Measurements from ENCODE around the gene FCSK.
"Not testable (repeated sequence)": the region's sequence is repeated elsewhere in the genome, so short reads cannot be mapped to it uniquely, and the experiment has no call there.

Gene FCSK
- 21.9 to 42.1 reads per million in 2 experiments for total RNA-seq

DNA sequence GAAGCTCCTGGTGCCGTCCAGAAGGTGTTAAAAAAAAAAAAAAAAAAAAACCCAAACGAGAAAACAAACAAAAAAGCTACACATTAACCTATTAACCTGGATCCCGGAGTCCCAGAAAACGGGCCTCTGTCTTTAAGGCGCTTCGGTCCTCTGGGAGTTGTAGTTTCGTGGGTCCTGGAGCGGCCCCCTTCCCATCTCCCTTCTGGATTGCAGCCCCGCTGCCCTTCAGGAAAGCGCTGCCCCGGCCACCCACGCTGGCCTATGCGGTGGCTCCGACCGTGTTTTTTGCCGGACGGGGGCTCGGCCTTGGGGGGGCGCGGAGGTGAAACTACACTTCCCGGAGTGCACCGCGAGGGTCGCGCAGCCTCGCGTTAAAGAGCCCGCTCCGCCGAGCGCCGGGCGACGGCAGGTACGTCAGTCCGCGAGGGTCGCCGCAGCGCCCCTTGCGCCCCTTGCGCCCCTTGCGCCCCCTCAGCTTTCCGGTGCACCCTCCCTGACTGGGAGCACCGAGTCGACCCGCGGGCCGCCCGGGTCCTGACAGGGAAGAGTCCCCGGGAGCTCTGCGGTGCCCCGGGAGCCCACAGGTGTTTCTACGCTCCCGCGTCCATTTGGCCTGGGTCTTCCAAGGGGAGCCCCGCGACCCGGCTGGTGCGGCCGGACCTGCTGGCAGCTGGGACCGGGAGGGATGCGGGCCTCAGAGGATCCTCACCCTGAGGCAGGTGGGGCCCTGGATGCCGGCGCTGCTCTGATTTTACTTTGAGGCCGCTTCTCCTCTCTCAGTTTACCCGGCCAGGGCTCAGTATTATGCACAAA is at the start of gene FCSK:
TSS of gene FCSK (plus strand) at position 374 of the 813 bp plus-strand sequence. CDS start 8,596 bp downstream, outside the sequence.
- peak; percentile 36 for DNase-seq (ENCODE audit: low read depth)

DNA sequence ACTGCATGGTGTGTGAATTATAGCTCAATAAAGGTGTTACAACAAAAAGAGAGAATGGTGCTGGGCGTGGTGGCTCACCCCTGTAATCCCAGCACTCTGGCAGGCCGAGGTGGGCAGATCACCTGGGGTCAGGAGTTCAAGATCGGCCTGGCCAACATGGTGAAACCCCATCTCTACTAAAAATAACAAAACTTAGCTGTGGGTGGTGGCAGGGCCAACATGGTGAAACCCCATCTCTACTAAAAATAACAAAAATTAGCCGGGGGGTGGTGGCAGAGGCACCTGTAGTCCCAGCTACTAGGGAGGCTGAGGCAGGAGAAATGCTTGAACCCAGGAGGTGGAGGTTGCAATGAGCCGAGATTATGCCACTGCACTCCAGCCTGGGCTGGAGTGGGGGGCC is 48.3 kb upstream of the FCSK start:
- DNase-seq (ENCODE audit: low read depth): not testable (repeated sequence)

DNA sequence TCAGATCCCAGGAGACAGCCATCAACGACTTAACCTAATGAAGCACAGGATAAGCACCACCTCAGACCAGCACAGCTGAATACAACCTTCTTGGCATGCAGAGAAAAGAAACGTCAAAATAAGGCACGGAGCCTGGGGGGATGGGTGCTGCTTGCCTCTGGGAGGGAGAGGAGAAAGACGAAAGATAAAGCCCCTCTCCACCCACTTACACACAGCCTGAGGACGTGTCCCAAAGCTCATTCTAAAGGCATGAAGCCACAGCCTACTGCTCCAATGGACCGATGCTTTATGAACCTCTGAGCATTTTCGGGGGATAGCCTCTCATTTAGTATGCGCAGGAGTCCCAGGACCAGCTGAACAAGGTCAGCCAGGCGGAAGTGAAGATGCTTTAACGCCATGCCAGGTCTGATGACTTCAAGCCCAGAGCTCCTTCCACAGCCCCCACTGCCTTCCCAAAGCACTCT is 46.6 kb upstream of the FCSK start:
- DNase-seq (ENCODE audit: low read depth): no peak

DNA sequence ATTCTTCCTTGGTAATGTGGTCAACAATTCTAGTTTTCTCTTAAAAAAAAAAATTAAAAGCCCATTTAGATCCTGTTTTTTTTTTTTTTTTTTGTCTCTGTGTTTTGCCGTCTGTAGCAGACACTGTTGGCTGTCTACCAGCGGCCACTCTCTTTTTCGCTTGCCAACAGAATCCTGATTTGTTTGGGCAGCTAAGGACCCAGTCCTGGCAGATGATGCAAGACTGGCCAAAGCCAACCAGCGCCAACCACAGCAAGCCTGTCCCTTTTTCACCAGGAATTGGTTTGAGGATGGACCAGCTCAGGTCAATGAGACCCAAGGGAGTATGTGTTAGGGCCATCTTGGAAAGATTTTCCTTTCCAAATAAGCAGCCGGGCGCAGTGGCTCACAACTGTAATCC is 43.7 kb upstream of the FCSK start:
- DNase-seq (ENCODE audit: low read depth): no peak

DNA sequence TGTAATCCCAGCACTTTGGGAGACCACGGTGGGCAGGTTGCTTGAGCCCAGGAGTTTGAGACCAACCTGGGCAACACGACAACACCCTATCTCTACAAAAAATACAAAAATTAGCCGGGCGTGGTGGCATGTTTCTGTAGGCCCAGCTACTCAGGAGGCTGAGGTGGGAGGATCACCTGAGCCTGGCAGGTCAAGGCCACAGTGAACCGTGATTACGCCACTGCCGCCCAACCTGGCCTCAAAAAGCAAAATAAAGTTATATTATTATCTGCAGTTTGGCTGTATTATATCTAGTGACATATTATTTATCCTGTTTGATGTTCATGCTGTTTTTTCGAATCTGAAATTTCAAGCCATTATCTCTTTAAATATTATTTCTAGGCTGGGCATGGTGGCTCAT is 42.0 kb upstream of the FCSK start:
- no peak for DNase-seq (ENCODE audit: low read depth)

DNA sequence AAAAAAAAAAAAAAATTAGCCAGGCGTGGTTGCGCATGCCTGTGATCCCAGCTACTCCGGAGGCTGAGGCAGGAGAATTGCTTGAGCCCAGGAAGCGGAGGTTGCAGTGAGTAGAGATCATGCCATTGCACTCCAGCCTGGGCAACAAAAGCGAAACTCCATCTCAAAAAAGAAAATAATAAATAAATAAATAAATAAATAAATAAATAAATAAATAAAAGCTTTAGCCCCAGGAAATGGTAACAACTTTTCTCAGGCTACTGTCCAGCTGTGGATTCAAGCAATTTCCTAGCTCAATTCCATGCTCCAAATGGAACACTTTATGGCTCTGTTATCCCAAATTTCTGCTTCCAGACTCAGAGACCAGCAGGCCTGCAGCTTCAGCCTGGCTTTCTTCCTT is 40.8 kb upstream of the FCSK start:
- DNase-seq (ENCODE audit: low read depth): not testable (repeated sequence)

DNA sequence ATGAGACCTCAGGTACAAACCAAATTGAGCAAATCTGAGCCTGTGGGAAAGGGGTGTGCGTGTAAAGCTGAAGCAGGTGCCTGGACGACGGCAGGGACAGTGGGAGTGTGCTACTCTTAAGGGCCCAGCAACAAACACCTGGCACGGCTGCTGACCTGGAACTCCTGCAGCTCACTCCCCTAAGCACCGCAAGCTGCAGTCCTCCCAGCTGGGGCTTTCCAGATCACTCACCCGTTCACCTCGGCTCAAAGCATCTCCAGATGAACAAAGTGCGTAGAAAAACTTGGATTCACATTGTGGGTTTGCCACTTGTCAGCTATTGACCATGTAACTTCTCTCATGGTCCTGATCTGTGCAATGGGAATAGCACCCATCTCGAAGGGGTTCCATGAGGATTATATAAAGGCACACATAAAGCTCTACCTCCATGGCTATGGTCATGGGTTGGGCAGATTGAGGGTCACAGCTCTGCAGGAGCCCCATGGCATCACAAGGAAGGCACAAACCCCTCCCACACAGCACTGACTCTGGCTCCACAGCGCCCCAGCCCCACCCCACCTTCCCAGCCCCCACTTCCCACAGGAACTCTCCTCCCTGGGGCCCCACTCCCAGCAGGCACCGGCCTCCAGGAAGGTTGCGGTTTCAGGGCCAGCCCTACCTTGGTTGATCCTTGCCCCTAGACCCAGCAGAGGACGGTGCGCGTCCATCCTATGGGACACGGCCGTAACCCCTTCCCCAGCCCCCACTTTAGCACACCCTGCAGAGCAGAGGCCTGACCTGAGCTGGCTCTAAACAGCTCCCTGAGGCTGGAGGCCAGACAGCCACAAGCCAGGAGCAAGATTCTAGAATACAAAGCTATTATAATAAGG is 37.4 kb upstream of the FCSK start:
- no peak for DNase-seq (ENCODE audit: low read depth)

DNA sequence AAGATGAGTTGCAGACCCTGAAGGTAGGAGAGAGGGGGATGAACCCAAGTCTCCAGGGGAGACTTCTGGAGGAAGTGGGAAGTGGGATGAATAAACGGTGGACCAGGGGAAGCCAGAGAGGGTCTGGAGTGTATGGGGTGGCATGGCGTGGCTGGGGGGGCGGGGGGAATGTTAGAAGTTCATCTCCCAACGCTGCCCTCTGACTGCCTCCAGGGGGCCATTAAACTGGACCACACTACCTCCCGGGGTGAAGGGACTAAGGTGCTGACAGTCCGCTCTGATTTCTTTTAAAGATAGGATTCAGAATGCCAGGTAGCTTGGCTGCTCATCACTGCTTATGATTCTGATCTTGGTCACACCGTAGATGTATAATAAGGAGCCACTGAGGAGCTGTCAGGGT is 36.7 kb upstream of the FCSK start:
- DNase-seq (ENCODE audit: low read depth): no peak

DNA sequence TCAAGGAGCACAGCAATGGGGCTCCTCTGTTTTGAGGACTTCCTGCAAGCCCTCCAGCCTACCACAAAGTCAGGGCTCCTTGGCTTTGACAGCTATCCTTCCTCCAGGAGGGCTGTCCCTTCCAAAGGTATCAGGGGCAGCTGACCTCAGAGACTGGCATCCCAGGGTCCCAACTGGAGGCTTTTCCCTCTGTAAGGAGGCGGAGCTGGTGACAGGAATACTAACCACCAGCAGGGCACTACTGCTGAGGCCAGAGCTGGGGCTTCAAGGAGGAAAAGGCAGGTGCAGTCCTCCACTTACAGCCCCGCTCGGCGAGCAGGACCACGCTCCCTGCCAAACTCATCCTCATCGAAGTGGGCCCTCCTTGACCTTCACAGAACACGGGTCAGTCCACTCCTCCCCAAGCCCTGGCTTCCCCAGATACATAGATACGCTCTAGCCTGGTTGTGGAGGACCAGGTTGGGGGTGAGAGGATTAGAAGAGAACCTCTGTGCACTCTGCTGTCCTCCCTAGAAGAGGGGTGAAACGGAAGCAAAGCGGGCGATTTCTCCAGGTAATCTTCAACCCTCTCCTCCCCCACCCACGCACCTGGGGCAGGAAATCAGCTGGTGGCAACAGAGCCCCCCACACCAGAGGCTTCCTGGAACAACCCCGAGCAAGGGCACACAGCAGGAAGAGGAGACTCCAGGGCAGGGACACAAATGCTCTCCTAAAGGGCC is 36.0 kb upstream of the FCSK start:
- no peak for DNase-seq (ENCODE audit: low read depth)

DNA sequence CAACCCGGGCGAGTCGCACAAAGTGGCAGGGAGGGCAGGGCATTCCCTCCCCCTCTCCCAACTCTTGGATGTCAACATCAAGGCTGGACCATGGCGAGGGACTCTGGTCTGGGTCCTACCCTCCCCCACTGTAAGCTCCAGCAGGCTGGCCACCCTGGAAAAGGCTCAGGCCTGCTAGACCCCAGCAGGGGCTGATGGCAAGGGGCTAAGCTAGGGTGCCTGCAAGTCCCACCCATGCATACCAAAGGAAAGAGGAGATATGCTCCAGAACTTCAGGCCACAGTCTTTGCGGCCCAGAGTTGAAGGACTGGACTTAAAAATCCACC is 35.4 kb upstream of the FCSK start:
- DNase-seq (ENCODE audit: low read depth): no peak

DNA sequence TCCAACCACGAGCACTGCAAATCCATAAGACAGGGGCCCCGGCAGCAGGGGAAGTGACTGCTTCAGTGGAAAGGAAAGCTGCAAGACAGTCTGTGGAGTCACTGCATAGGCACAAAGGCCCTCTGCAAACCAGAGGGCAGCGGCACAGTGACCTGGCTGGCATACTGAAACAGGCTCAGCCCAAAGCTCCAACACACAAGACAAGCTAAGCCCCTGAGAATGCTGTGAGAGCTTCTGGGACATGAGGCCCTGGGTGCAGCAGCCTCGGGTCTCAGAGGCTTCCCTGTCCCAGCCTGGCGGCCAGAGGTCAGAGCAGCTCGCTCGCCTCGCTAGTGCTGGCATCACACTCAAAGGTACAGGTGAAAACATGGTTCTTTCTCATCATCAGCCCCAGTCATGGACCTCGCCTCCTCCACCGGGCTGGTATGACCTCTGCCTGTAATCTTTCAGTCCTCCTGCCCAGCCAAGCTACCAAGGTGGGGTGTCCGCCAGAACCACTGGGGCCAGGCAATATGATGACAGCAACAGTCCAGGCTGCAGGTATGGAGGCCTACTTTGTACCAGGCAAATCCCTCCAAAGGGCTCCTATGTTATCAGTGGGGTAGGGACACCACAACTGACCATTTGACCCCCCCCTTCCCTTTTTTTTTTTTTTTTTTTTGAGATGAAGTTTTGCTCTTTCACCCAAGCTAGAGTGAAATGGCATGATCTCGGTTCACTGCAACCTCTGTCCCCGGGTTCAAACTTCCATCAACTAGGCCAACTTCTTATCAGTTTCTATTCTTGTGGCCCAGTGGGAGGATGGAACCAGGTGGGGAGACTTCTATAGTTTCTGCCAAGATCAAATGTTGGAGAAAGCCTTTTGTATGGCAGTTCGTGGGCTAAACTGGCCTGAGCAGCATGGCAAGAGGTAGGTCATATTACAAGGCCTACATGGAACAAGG is 34.7 kb upstream of the FCSK start:
- no peak for DNase-seq (ENCODE audit: low read depth)

DNA sequence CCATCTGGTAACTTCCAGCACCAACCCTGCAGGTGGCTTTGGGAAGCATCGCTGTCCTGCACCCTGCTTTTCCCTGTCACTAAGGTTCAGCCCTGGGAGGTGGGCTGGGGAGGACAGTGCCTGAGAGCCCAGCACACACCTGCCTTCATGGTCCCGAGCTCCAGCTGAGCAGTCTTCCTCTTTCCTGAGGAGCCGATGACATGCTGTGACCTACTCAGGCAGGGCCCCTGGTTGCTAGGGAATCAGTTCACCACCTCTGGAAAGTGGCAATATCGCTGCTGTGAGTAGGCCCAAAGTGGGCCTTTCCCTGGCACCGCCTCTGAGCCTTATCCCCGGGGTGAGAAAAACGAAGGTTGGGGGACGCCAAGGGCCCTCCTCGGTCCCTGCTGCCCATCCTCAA is 33.4 kb upstream of the FCSK start:
- no peak for DNase-seq (ENCODE audit: low read depth)

DNA sequence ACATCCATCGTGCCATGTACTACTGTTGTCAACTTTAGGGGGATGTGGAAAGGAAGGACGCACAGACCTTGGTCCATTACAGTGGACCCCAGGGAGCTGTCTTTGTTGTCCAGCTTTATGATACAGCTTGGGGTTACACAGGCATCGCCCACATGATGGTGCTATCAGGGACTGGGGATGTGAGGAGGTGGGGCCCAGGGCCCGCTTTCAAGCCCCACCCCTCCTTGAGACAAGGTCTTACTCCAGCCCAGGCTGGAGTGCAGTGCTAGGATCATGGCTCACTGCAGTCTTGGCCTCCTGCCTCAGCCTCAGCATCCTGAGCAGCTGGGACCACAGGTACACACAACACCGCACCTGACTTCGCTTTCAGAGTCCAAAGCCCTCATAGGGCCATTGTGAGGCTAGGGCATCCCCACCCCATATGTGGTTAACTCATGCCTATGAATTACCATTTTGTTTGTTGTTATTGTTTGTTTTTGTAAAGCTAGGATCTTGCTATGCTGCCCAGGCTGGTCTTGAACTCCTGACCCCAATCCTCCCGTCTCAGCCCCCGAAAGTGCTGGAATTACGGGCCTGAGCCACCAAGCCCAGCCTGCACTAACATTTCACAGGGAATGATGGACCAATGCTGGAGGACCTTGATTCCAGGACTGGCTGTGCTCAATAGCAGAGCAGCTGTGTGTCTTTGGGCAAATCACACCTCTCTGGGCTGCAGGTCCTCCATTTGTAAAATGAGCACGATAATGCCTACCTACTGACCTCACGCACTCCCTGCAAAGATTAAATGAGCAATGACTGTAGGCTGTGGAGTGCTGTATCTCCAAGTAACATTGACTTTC is 32.7 kb upstream of the FCSK start:
- DNase-seq (ENCODE audit: low read depth): no peak

DNA sequence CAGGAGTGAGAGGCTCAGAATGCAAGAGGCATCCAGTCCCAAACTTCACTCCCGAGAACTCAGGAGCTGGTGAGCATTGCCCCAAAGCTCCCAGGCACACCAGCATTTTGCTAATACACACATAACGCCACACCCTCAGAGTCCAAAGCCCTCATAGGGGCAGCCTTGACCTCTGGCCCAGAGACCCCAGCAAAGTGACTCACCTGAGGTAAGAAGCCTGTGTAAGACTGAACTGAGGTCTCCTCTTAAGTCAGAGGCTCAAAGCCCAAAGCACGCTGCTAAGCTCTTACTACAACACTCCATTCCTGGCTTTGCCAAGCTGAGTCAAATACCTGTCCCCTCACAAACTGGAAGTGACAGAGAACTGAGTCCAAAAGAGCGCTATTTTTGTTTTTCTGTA is 31.9 kb upstream of the FCSK start:
- no peak for DNase-seq (ENCODE audit: low read depth)

DNA sequence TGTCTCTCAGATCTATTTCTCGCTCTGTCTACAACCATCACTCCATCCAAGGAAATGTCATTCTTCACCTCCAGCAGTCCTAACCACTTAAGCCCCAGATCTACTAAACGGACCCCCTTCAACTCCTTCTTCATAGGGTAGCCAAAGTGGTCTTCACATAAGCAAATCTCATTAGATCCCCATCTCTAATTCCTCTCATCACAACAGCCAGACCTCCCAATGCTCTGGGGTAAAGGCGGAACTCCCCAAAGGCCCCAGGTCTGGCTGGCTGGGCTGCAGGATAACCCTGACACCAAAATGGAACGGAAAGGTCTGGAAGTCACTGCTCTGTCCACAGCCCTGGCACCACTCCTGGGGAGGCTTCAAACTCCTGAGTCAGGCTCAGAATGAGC is 26.6 kb upstream of the FCSK start:
- no peak for DNase-seq (ENCODE audit: low read depth)

DNA sequence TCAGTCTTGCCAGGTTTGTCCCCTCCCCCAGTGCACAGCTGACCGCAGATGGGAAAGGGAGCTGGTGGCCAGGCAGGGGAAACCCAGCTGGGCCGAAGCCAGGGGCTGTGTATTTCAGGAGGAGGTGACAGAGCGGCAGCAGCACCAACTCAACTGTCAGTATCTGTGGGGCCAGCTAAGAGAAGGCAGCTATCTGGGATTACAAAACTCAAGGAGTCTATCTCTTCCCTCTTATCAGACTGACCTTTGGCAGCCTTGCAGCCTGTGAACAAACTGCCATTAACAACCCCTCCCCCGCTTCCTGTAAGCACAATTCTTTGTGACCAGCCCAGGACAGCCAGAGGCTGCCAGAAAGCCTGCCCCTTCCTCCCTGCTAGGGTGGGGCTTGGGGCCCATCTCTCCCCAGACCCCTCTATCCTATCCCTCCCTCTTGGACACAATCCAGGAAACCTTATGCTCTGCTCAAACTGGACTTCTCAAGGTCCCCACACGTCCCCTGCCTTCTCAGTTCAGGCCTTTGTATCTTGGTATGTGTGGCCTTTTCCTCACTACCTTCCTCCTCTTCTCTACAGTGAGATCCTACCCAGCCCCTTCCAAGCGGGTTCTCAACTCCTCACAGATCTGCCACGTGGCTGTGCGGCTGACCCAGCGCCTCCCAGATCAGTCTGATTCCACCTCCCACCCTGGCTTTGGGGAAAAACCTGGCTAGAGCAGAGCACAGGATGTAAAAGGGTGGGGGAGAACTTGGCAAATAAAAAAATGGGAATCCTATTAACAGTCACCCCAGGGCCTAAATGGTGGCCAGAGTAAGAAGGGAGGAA is 26.0 kb upstream of the FCSK start:
- DNase-seq (ENCODE audit: low read depth): no peak

DNA sequence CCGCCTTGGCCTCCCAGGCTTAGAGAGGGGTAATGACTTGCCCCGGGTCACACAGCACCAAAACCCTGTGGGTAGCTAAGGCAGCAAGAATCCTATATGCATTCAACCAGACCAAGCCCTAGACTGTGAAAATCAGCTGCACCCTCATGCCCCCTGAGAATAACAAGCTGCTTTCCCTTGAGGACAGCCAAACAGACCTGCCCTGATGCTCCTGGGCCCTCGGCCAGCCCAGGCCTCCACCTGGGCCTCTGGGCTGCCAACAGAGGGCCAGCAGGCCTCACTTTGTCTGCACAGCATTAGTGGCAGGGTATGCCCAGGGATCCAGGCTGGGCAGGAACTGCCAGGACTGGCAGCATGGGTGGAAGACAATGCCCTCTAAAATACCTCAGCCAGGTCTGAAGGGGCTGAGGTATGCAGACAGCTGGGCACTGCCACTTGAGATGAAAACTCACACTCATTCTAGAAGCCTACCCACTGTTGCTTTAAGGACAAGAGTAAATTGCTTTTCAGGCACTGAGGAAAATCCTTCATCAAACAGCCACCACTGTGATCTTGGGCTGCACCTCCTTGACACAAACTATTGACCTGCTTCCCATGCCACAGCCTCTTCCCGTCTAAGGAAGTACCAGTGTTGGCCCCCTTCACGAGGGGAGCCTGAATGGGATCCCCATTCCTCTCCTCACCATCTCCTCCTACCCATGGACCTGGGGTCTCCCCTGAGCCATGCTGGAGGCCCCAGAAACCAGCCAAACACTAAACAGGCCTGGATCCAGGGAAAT is 24.3 kb upstream of the FCSK start:
- no peak for DNase-seq (ENCODE audit: low read depth)

DNA sequence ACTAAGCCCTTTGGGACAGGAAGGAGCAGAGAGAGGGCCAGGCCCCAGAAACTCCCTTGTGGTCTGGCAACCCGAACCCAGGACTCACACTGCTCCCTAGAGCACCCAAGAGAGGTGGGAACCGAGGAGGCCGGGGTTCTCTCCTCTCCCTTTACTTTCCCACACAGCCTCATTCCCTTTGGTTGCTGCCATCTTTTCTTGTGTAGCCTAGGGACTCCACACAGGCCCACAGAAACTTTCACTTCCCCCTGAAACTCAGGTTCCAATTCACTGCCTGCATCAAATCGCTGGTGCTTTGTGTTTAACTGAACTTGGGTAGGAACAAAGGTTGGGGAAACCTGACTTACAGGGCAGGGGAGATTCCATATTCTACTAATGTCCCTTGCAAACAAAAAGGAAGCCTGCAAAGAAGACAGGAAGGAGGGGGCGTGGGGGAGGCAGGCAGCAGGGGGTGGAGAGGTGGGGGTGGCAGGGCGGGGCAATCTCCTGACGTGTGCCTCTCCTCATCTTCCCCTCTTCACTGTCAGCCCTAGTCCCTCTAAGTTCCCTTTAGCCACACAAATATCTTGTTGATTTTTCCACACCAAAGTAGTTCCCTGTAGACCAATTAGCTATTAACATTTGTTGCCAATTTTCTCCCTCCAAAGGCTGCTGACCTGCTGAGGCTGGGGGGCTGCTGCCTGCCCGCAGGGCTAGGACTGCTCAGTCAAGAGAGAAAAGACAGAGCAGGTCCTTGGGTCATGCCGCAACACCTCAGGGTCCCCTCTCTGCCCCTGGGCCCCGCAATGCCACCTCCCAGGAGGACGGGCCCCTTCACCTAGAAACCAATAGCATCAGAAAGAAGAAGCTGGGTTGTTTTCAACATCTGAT is 23.5 kb upstream of the FCSK start:
- DNase-seq (ENCODE audit: low read depth): peak; percentile 50

All from T follicular helper cell (primary cell).